DMS 273 (cell line): Measurements from ENCODE around the gene C16orf89.
"Not testable (repeated sequence)": the region's sequence is repeated elsewhere in the genome, so short reads cannot be mapped to it uniquely, and the experiment has no call there.

Source experiments
- DNase-seq: peaks from one replicate; lab custom pipeline; 2025; ENCODE audit not compliant: unreplicated experiment; lab: John Stamatoyannopoulos, UW

The C16orf89 gene

DNA sequence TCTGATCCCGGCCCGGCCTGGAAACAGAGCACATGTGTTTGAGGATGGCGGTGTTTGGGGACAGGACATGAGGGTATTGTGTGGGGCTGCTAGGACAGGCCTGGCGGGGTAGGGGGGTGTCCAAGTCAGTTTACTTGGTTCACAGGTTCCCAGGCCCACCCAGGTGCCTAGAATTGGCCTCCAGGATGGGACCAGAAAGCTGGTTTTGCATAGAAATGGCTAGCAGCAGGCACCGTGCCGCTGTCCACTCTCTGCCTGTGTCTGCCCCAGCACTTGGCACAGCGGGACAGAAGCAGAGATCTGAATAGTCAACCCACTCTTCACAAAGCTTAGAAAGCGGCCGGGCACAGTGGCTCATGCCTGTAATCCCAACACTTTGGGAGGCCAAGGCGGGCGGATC is 20.0 kb upstream of the C16orf89 start:
- not testable (repeated sequence) for DNase-seq

DNA sequence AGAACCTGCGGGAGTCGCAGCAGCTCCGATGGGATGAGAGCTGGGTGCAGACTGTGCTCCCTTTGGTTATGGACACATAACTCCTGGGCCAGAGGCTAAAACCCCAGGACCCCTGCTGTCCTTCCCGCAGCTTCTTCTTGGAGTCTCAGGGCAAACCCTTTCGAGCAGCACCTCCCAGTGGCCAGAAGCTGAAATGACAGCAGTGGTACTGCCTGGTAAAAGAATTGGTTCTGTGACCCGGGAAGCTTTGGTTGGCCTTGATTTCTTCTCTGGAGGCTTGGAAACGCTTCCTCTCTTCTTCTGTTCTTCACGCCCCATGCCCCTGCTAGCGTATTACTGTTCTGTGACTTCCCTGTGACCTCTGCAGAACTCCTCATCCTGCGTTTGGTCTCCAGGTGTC is 19.0 kb upstream of the C16orf89 start:
- DNase-seq, result peak; percentile 78

DNA sequence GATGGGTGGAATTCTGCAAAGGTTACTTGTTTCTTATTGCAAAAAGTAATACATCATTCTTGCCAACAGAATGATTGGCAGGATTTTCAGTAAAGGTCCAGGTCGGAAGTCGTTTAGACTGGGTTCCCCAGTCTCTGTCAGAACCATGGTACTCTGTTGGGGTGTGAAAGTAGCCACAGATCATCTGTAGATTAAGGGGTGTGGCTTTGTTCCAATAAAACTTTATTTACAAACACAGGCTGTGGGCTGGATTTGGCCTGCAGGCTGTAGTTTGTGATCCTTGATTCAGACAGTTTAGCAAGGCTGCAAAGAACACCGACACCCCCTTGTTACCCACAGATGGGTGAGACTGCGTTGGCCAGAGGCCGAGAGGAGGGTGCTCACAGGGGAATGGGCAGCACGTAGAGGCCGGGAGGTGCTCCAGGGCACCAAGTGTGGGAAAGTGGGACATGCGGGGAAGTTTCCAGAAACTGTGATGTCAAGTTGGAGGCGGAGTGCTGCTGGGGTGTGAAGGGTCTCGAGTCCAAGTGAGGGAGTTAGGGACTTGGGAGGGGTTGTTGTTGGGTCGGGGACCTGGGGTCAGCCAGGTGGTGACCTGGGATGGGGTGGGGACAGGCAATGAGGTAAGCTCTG is 18.5 kb upstream of the C16orf89 start:
- not testable (repeated sequence) for DNase-seq

DNA sequence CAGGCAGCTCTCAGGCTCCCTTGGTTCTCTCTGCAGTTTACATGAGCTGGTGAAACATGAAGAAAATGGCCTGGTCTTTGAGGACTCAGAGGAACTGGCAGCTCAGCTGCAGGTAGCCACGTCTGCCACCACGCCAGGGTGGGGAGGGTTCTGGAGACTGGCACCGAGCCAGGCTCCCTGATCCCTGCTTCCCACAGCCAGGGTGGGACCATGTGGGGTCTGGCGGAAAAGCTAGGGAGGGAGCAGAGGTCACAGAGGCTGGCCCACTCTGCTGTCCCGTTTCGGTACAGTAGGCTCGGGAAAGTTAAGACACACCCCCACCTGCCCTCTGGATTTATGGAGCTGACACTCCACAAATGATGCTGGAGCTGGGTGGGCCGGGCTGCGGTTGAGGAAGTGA is 17.9 kb upstream of the C16orf89 start:
- not testable (repeated sequence) for DNase-seq

DNA sequence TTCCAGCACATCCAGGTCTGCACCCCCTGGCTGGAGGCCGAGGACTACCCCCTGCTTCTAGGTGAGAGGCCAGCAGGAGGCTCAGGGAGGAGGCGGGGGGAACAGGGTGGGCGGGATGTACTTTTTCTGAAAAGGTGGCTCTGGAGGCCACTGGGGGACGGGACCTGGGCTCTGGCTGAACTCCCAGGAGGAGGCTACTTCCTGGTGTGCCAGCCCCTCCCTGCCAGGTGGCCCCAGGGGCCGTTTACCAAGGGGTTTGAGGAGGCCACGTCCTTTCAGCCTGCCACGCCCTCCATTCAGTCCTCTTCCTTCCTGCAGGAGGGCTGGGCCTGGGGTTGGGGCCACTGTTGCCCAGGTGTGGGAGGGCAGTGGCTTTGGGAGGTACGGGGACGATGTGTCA is 15.2 kb upstream of the C16orf89 start:
- DNase-seq, result not testable (repeated sequence)

DNA sequence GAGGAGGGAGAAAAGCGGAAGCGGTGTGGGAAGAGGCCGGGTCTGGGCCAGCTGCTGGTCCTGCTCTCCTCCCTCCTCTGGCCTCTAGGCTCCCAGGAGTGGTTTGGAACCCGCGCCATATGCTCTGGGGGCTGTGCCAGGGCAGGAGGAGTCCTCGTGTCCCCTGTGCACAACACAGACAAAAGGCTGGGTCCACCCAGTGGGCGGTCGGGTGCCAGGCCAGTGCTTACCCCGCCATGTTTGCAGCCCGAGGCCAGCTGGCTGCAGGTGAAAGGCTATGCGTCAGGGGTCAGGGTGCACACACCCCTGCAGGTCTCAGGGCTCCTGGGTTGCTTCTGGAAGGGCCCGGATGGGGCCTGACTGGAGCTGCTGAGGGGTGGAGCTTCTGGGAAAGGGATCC is 14.7 kb upstream of the C16orf89 start:
- DNase-seq, result peak; percentile 61

DNA sequence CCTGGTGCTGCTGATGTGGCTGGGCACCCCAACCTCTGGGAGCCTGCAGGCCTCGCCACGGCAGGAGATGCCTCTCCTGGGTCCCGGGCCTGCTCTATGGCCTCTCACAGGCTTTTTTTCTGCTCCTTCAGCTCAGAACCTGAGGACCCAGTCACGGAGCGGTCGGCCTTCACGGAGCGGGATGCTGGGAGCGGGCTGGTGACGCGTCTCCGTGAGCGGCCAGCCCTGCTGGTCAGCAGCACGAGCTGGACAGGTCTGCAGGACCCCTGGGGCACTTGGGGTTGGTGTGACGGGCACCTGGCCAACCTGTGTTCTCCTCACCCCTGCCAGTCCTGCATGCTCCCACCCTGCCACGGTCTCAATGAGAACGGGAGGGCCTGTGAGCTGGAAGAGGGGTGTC is 12.9 kb upstream of the C16orf89 start:
- DNase-seq, result no peak

DNA sequence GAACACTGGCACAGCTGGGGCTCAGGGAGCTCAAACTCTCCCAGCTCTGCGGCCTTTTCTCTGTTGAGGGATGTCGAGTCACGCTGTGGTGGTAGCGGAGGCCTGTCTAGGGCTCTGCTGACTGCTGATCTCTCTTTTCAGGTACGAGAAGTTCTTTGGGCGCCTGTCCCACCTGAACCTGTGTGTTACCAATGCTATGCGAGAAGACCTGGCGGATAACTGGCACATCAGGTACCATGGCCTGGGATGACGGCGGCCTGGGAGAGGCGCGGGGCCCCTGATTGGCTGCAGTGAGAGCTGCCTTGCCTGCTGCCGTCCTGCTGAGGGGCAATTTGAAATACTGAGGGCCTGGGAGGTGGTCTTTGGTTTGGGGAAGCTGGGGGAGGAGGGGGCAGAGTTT is 11.5 kb upstream of the C16orf89 start:
- no peak for DNase-seq

DNA sequence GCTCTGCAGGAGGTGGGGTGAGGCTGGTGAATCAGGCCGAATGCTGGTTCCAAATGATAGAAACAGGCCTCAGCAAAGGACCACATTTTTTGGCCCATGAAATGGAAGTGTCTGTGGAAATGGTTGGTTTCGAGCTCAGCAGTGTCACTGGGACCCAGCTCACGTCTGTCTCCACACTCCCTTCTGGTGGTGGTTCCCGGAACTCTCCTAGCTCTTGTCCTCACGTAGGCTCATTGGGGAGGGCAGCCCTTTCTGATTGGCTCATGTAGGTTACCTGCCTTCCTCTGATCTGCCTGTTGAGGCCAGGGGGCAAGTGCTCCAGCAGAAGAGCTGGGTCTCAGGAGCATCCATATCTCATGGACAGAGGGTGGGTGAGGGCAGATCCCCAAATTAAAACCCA is 9.9 kb upstream of the C16orf89 start:
- DNase-seq, result no peak

DNA sequence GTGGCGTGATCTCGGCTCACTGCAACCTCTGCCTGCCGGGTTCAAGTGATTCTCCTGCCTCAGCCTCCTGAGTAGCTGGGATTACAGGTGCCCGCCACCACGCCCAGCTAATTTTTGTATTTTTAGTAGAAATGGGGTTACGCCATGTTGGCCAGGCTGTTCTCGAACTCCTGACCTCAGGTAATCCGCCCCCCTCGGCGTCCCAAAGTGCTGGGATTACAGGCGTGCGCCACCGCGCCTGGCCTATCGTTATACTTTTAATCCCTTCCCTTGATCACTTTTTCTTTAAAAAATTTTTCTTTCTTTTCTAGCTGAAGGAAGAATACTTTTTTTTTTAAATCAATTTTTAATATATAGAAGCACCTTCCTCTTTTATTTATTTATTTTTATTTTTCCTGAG is 8.0 kb upstream of the C16orf89 start:
- DNase-seq, result not testable (repeated sequence)

DNA sequence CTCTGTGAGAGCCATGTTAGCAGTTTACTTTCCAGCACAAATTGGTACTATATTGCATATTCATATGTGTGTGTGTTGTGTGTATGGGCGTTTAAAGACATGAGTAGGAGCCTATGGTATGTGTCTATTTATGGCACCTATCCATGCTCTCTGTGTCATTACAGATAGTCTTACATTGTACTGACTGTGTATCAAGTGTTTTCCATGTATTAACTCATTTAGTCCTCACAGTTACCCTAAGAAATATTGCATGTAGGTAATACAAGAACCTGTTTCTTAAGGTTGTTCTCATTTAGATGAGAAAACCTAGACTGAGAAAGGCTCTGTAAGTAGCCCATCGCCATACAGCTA is 7.5 kb upstream of the C16orf89 start:
- no peak for DNase-seq

DNA sequence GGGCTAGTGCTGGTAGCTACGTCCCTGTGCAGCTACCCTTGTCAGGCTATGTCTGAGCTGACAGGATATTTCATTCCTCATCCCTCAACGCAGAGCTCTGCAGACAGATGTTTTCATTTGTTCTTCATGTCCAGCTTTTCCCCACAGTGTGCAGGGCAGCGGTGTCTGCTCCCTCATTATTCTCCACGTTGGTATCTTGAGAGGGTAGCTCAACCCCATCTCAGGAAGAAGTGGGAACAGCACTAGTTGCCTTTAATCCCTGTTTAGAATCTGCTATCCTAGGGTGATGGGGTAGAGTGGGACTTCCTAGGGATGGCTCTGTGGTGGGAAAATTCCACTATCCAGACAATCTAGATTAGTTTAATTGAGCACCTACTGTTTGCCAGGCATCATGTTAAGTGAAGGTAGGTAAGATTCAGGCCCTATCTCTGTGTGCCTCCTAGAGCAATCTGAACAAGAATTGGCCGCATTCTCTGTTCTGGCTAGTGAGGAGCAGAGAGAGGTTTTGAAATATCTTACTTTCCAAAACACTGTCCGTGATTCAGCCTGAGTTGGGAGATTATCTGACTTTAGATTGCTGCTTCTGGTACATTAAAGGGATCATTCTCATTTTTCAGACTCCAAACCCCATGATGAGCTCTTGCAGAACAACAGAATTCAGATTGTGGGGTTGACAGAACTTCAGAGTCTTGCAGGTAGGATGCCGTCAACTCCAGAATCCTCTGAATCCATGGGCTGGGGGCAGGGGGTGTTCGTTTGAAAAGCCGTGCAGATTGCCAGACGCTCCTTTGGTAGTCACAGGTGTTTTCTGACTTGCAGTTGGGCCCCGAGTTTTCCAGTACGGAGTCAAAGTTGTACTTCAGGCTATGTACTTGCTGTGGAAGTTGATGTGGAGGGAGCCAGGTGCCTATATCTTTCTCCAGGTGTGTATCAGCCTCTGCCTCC is 6.8 kb upstream of the C16orf89 start:
- DNase-seq, result no peak

DNA sequence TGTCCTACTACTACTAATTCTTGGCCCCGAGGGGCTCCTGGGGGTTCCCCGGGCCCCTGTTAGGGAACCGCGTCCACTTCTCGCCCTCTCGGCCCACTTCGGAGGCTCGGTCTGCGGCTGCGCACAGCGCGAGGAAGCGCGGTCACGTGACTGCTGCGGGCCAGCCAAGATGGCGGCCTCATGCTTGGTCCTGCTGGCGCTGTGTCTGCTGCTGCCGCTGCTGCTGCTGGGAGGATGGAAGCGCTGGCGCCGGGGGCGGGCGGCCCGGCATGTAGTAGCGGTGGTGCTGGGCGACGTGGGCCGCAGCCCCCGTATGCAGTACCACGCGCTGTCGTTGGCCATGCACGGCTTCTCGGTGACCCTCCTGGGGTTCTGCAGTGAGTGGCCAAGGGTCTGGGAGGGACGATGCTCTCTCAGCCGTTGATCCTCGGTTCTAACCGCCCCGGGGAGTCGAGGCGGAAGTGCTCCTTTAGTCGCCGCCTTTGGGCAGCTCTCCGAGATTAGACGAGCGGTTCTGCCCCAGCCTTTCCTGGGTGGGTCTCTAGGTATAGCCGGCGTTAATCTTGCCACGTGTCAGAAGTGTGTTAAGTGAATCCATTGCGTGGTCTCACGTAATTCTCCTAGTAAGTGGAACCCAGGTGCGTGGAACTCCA is 6.1 kb upstream of the C16orf89 start, which contains the start of gene ALG1:
TSS of gene ALG1 (plus strand) at position 163 of the 653 bp plus-strand sequence. CDS start at position 170, 7 bp downstream.
- DNase-seq, result peak; percentile 95

DNA sequence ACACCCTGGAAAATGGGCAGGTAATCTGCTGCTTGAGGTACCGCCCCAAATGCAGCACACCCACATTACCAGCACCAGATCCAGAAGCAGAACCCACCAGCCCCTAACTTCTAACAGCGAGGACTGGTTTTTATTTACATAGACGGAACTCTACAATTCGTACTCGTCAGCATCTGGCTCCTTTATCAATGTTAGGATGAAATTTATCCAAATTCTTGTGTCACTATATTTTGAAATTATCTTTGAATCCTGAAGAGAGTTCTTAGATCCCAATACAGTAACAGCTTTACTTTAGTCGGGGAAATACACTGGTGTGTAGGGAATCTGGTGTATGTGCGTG is 5.6 kb upstream of the C16orf89 start:
- DNase-seq, result no peak

DNA sequence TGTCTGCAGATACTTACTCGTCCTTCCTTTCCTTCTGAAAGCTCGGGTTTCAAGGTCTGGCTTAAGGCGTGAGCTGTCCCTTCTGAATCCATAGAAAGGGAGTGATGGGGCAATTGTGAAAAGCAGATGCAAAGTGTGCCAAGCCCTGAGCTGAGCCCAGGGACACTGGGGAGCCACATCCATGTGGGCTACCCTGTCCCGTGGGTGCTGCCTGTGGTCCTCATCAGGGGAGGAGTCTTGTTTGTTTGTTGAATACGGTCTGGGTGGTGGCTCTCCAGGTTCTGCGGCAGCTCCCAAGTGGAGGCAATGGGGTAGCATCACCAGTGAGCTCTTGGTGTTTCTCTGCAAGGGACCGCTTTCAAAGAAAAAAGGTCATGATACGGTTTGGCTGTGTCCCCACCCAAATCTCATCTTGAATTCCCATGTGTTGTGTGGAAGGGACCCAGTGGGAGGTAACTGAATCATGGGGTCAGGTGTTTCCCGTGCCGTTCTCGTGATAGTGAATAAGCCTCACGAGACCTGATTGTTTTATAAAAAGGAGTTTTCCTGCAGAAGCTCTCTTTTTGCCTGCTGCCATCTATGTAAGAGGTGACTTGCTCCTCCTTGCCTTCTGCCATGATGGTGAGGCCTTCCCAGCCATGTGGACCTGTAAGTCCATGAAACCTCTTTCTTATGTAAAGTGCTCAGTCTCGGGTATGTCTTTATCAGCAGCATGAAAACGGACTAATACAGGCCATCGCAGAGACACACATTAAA is 4.9 kb upstream of the C16orf89 start:
- DNase-seq, result no peak

DNA sequence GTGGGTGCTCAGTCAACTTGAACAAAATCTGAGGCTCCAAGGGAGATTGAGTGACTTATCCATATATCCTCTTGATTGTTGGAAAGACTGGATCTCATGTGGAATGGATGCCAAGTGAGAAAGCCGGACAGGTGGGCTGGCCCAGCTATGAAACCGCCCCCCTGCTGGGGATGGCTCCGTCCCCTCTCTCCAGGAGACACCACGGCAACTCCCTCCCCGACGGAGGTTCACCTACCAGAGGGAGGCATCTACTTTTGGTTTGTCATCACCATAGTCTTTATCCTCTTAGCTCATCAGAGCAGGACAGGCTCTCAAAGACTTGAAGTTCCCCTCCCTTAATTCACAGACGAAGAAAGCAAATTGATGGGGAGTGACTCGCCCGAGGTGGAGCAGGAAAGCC is 4.1 kb upstream of the C16orf89 start:
- DNase-seq, result no peak

DNA sequence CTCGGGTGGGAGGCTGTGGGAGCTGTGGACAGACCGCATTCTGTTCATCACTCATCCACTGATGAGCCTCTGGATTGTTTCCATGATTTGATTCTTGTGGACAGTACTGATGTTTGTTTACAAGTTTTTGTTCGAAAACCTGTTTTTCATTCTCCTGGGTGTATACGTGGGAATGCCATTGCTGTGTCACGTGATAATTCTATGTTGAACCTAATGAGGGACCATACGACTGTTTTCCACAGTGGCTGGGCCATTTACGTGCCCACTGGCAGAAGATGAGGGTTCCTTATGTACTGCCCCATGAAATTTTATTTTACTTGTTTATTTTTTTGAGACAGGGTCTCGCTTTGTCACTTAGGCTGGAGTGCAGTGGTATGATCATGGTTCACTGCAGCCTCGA is 3.3 kb upstream of the C16orf89 start:
- no peak for DNase-seq

DNA sequence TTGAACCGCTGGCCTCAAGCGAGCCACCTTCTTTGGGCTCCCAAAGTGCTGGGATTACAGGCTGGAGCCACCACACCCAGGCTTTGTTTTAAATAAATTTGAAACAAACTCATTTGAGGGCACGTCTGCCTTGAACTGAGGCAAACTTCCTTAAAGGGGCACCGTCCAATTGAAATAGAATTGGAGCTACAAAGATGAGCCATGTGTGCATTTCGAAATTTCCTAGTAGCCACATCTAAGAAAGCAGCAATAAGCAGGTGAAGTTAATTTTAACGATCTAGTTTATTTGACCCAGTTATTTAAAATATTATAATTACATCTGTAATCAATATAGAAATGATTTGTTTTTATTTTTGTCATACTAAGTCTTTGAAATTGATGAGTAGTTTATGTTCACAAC is 755 bp upstream of the C16orf89 start:
- no peak for DNase-seq

DNA sequence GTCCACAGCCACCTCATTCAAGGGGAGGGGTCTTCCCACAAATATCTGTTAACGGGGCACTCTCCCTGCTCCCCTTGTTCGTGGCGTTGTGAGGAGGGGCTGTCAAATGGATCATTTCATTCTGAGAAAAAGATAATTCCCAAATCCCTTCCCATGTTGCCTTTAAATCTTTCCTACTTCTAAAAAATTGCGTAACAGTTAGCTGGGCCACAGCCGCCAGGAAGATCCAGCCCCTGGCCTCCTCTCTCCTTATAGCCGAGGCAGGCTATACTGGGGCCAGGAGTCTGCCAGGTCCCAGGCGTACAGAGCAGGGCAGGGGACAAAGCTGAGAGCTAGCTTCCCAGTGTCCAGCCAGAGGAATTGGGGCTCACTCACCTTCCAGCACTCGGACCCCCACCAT is 430 bp downstream of the C16orf89 start:
- DNase-seq, result no peak

DNA sequence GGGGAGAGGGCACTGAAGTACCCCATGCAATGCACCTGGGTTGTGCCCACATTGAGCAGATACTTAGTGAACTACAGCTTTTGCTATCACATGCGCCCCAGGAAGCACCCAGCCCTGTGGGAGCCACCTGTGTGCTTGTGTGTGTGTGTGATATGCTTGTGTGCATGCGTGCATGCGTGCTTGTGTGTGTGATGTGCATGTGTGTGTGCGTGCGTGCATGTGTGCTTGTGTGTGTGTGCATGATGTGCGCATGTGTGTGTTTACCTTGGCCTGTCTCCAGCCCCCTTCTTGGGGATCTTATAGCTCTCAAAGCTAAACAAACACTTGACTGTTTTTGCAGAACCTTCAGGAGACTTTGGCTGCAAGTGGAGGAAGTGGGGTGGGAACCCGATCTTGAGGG is 841 bp downstream of the C16orf89 start:
- no peak for DNase-seq
